ENCODE data around the gene GPR146.

GPR146 gene

DNA sequence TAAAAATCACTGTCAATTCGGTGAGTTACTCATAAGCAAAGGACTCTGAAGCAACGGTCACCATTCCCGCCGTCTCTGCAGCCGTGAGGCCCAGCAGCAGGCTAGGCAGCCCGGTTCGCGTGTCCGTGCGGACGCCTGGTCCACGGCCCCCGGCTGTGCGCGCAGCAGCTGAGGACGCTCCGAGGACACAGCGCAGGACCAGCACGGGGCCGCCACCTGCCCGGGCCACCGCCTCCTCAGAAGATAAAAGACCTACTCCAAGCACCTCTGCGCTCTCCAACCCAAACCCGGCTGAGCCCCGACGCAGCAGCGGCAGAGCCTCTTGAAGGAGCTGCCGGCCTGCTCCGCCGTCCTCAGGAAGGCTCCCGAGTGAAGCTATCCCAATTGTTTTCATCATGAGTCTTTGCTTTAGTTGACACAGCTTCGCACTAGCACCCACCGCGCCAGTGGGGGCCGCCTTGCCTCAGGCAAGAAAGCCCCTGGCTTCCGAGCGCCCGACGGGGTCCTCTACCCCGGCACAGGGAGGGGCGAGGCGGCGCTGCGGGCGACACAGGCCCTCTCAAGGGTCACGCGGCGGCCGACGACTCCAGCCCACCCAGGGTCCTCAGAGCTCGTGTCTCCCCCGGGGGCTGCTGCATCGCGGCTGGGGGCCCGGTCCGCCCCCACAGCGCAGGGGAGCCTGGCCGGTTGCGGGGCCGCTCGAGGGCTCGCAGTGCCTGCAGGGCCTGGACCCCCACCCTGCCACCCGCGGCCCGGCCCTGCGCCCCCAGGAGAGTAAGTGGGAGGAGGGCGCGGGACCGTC lies 16.9 kb upstream of the GPR146 start:
- in situ Hi-C loops (cut with MboI; ENCODE audit: low pct_unique_long_range_greater_than_20kb, low sequenced_read_pairs, unreplicated experiment) = no loop called here
- no peak for DNase-seq (ENCODE audit: low spot score)
- TF ChIP-seq, protein P1, sequence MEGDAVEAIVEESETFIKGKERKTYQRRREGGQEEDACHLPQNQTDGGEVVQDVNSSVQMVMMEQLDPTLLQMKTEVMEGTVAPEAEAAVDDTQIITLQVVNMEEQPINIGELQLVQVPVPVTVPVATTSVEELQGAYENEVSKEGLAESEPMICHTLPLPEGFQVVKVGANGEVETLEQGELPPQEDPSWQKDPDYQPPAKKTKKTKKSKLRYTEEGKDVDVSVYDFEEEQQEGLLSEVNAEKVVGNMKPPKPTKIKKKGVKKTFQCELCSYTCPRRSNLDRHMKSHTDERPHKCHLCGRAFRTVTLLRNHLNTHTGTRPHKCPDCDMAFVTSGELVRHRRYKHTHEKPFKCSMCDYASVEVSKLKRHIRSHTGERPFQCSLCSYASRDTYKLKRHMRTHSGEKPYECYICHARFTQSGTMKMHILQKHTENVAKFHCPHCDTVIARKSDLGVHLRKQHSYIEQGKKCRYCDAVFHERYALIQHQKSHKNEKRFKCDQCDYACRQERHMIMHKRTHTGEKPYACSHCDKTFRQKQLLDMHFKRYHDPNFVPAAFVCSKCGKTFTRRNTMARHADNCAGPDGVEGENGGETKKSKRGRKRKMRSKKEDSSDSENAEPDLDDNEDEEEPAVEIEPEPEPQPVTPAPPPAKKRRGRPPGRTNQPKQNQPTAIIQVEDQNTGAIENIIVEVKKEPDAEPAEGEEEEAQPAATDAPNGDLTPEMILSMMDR (IDR thresholded peaks at IDR 0.05; ENCODE audit: extremely low read depth, insufficient read depth, missing control alignments) = no peak

DNA sequence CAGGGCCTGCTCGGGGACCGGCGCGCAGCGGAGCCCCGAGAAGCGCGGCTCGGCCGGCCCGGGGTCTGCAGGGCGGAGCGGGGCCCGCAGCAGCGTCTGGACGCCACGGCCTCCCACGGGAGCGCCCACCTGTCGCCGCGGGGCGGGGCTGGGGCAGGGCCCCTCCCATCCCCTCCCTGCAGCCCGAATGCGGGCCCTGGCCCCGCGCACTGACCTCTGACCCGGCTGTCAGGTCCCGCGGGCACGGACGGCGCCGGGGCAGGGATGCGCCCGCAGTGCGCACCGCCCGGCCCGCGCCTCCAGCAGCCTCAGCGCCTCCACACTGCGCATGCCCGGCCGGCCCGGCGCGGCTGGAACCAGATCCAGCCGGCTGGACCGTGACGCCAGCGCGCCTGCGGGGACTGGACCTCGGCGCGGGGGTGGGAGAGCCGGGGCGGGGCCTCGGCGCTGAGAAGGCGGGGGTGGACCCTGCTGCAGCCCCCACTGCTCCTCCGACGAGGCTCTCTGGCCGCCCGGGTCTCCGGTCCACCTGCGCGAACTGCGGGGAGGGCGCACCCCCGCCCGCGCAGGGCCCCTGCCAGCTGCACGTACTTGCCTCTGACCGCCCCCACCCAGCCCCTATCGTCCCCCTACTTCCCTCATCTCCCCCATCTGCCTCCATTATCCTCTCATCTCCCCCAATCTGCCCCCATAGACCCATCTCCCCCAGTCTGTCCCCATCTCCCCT lies 16.1 kb upstream of the GPR146 start:
- peak; percentile 99 for DNase-seq (ENCODE audit: low spot score)
- in situ Hi-C loops (cut with MboI; ENCODE audit: low pct_unique_long_range_greater_than_20kb, low sequenced_read_pairs, unreplicated experiment) = no loop called here
- TF ChIP-seq, protein P1 (IDR thresholded peaks at IDR 0.05; ENCODE audit: extremely low read depth, insufficient read depth, missing control alignments) = no peak

DNA sequence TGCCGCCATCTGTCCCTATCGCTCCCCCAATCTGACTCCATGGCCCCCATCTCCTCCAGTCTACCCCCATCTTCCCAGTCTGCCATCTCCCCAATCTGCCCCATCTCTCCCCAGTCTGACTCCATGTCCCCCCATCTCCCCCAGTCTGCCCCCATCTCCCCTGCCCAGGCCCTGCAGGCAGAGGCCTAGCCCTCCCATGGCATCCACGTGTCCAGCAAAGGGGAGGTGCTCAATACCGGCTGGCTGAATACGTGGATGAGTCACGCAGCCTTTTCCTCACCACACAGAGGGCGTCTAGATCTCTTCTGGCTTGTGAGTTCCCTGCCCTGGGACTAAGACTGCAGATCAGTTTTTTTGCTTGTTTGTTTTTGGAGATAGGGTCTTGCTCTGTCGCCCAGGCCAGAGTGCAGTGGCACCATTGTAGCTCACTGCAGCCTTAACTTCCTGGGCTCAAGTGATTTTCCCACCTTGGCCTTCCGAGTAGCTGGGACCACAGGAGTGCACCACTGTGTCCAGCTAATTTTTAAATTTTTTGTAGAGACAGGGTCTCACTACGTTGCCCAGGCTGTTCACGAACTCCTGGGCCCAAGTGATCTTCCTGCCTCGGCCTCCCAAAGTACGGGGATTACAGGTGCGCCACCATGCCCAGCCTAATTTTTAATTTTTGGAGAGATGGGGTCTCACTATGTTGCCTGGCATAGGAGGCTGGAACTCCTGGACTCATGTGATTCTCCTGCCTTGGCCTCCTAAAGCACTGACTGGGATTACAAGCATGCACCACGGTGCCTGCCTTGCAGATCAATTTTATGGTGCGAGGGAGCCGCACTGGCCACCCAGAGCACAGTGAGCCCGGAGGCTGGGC lies 15.3 kb upstream of the GPR146 start:
- in situ Hi-C loops (cut with MboI; ENCODE audit: low pct_unique_long_range_greater_than_20kb, low sequenced_read_pairs, unreplicated experiment) = no loop called here
- peak; percentile 91 for DNase-seq (ENCODE audit: low spot score)
- TF ChIP-seq, protein P1 (IDR thresholded peaks at IDR 0.05; ENCODE audit: extremely low read depth, insufficient read depth, missing control alignments) = no peak

DNA sequence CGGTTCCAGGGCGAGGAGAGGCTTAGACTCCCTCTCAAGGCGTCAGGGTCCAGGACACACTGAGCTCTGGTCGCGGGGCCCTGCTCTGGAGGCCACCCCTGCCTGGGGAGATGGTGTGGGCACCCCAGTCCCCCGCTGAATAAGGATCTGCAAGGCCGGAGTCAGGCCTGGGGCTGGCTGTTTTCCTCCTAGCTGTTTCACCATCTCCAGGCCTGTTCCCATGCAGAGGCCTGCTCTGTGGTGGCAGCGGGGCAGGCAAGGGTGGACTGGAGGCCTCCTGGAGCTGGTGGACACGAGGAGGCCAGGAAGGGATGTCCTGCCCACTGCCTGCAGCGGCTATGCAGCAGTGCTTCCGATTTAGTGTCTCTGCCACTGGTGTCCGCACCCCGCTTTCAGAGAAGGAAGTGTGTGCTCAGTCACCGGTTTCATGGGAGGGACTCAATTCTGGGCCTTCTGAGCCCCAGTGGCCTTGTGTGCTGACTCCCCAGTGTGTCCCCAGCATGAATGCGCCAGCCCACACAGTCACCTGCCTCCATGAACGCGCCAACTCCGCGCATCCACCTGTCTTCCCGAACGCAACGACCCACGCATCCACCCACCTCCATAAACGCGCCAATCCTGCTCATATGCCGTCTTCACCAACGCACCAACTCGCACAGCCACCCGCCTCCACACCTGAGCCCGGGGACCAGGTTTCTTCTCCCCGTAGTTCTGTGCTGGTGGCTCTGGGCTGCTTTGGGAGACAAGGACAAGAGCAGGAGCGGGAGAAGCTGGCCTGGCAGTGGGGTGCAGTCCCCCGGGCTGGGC lies 14.5 kb upstream of the GPR146 start:
- no peak for DNase-seq (ENCODE audit: low spot score)
- in situ Hi-C loops (cut with MboI; ENCODE audit: low pct_unique_long_range_greater_than_20kb, low sequenced_read_pairs, unreplicated experiment) = no loop called here
- TF ChIP-seq, protein P1 (IDR thresholded peaks at IDR 0.05; ENCODE audit: extremely low read depth, insufficient read depth, missing control alignments) = no peak

DNA sequence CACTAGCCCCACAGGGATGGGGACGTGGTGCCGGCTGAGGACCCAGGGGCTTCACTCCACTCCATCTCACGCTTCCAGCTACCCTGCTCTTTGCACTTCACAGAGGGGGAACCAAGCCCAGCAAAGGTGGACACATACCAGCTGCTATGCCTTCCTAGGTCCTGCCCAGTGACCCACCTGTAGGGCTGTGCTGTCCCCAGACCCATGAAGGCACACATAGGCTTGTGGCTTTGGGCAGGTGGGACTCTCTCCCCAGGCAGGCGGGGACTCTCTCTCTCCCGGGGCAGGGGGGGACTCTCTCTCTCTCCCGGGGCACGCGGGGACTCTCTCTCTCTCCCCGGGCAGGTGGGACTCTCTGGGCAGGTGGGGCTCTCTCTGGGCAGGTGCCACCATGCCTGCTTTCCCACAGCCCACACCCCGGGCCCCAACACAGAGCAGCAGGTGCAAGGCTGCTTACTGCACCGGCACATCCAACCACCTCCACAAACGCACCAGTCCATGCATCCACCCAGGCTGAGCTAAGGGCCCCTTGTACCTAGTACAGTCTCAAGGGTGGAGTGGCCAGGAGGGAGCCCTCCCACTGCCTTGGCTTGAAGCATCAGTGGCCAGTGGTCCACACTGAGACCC lies 13.8 kb upstream of the GPR146 start:
- TF ChIP-seq, protein P1 (IDR thresholded peaks at IDR 0.05; ENCODE audit: extremely low read depth, insufficient read depth, missing control alignments) = no peak
- no peak for DNase-seq (ENCODE audit: low spot score)
- in situ Hi-C loops (cut with MboI; ENCODE audit: low pct_unique_long_range_greater_than_20kb, low sequenced_read_pairs, unreplicated experiment) = no loop called here

Measured in GM13977 (cell line).